ENCODE results near the gene LMF1.

Gene LMF1

DNA sequence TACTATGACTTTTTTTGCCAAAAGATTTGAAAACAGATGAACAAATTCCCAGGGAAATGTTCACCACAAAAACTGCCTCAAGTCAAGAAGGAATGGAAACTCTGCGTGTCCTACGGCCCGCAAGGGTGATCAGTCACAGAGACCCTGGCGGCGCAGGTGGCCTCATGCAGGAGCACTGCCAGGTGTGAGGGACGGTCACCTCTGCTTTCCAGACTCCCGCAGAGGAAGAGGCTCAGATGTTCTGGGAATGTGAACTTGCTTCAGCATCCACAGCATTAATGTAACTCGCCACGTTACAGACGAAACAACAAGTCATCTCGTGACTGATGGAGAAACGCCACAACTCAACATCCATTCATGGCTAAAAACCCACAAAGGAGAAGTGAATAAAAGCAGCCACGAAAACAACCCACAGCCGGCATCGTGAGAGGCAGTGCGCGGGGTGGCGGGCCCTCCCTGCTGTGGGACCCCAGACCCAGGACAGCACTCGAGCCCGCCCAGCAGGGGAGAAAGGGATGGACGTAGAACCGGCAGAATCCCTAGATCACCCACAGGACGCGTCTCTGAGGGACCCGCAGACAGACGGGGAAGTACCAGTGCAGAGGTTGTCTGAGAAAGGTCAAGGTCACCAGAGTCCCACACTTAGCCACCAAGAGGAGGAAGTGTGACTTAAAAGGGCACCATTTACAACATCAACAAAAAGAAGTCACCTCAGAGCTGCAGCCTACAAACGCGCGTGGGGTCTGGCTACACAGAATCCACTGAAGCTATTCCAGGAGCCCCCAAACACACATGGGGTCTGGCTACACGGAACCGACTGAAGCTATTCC is 93.3 kb downstream of the LMF1 start:
- no peak overlapping the region for H3K4me2 ChIP-seq (ENCODE audit: low read depth, low read length, poor library complexity, severe bottlenecking)
- H3K9ac ChIP-seq (ENCODE audit: low read length) = no peak overlapping the region

DNA sequence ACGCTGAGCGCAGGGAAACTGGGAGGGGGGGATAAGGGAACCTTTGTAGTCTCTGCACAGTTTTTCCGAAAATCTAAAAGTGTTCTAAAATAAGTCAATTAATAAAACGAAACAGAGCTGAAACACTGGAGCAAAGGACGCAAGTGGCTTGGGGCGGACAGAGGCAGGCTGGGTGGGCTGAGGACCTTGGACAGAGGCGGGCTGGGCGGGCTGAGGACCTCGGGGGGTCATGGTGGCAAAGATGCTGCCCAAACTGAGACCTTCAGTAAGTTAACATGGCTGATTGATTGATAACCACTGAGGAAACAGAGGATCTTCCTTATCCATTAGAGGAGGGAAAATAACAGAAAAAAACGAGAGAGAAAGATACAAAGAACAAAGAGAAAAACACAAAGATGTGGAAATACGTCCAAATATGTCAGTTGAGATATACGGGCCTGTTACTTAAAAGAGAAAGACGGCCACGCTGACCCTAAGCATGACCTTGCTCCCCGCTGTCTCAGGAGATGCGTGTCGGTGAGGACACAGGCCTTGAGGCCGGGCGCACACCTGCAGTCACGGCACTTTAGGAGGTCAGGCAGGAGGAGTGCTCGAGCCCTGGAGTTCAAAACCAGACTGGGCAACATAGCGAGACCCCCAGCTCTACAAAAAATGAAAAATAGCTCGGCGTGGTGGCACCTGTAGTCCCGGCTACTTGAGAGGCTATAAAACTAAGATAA is 94.1 kb downstream of the LMF1 start:
- Histone ChIP-seq H3K27me3 (ENCODE audit: low read length) (no peaks in the 10 kb centered on the region), H3K4me2 (ENCODE audit: low read depth, low read length, poor library complexity, severe bottlenecking) (no peak overlapping the region), H4K20me1 (ENCODE audit: low read depth, low read length) (no peaks in the 10 kb centered on the region)

More for the DNA sequence above, 93.3 kb downstream of the LMF1 start:
- no peak overlapping the region for H2AFZ ChIP-seq (ENCODE audit: low read depth, low read length, severe bottlenecking)
- H3K9me2 ChIP-seq (replicated peaks; ENCODE audit: insufficient read depth, low read length) = no peaks in the 10 kb centered on the region
- no peak overlapping the region for H3K4me3 ChIP-seq (ENCODE audit: insufficient read depth, low read length, poor library complexity, severe bottlenecking)
- H3K9me3 ChIP-seq (ENCODE audit: insufficient read depth, low read length) = no peaks in the 10 kb centered on the region
- no peaks in the 10 kb centered on the region for H3F3A ChIP-seq (ENCODE audit: insufficient read depth)
- H3K27ac ChIP-seq (ENCODE audit: low read depth, low read length) = no peak overlapping the region
- TF ChIP-seq, protein P1, sequence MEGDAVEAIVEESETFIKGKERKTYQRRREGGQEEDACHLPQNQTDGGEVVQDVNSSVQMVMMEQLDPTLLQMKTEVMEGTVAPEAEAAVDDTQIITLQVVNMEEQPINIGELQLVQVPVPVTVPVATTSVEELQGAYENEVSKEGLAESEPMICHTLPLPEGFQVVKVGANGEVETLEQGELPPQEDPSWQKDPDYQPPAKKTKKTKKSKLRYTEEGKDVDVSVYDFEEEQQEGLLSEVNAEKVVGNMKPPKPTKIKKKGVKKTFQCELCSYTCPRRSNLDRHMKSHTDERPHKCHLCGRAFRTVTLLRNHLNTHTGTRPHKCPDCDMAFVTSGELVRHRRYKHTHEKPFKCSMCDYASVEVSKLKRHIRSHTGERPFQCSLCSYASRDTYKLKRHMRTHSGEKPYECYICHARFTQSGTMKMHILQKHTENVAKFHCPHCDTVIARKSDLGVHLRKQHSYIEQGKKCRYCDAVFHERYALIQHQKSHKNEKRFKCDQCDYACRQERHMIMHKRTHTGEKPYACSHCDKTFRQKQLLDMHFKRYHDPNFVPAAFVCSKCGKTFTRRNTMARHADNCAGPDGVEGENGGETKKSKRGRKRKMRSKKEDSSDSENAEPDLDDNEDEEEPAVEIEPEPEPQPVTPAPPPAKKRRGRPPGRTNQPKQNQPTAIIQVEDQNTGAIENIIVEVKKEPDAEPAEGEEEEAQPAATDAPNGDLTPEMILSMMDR (IDR thresholded peaks at IDR 0.05; ENCODE audit: insufficient read depth, low read length, poor library complexity, severe bottlenecking) = no peak
- TF ChIP-seq EZH2phosphoT487 (conservative IDR thresholded peaks at IDR 0.05; ENCODE audit: low read length) = no peak
- H4K20me1 ChIP-seq (ENCODE audit: low read depth, low read length) = no peaks in the 10 kb centered on the region
- no peaks in the 10 kb centered on the region for H3K79me2 ChIP-seq (ENCODE audit: insufficient read depth, low read length)
- H3K36me3 ChIP-seq (ENCODE audit: low read length) = no peaks in the 10 kb centered on the region
- no peaks in the 10 kb centered on the region for H3K27me3 ChIP-seq (ENCODE audit: low read length)

DNA sequence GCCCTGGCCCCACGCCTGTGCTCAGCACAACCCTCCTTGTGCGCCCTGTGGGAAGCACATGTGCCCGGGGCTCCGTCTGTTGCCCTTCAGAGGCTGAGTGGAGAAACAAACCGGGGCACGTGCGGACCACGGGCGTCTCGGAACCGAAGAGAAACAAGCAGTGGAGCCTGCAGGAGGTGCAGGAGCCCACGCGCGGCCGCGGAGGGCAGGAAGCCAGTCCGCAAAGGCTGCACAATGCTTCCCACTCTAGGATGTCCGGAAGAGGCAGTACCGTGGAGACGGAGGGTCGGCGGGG is 94.8 kb downstream of the LMF1 start:
- TF ChIP-seq EZH2phosphoT487 (conservative IDR thresholded peaks at IDR 0.05; ENCODE audit: low read length) = no peak
- TF ChIP-seq, protein P1 (IDR thresholded peaks at IDR 0.05; ENCODE audit: insufficient read depth, low read length, poor library complexity, severe bottlenecking) = no peak
- Histone ChIP-seq H3K27ac (ENCODE audit: low read depth, low read length) (no peak overlapping the region), H3F3A (ENCODE audit: insufficient read depth) (no peaks in the 10 kb centered on the region), H3K9me3 (ENCODE audit: insufficient read depth, low read length) (no peaks in the 10 kb centered on the region), H3K36me3 (ENCODE audit: low read length) (no peaks in the 10 kb centered on the region), H2AFZ (ENCODE audit: low read depth, low read length, severe bottlenecking) (no peak overlapping the region), H4K20me1 (ENCODE audit: low read depth, low read length) (no peaks in the 10 kb centered on the region), H3K4me2 (ENCODE audit: low read depth, low read length, poor library complexity, severe bottlenecking) (no peak overlapping the region), H3K27me3 (ENCODE audit: low read length) (no peaks in the 10 kb centered on the region), H3K9ac (ENCODE audit: low read length) (no peak overlapping the region), H3K4me3 (ENCODE audit: insufficient read depth, low read length, poor library complexity, severe bottlenecking) (no peak overlapping the region), H3K9me2 (replicated peaks; ENCODE audit: insufficient read depth, low read length) (no peaks in the 10 kb centered on the region), H3K79me2 (ENCODE audit: insufficient read depth, low read length) (no peaks in the 10 kb centered on the region)

More for the DNA sequence above, 94.1 kb downstream of the LMF1 start:
- H3K4me3 ChIP-seq (ENCODE audit: insufficient read depth, low read length, poor library complexity, severe bottlenecking) = no peak overlapping the region
- H3K9me3 ChIP-seq (ENCODE audit: insufficient read depth, low read length) = no peaks in the 10 kb centered on the region
- H3F3A ChIP-seq (ENCODE audit: insufficient read depth) = no peaks in the 10 kb centered on the region
- no peaks in the 10 kb centered on the region for H3K79me2 ChIP-seq (ENCODE audit: insufficient read depth, low read length)
- H3K9ac ChIP-seq (ENCODE audit: low read length) = no peak overlapping the region
- H3K36me3 ChIP-seq (ENCODE audit: low read length) = no peaks in the 10 kb centered on the region
- H3K27ac ChIP-seq (ENCODE audit: low read depth, low read length) = no peak overlapping the region
- TF ChIP-seq, protein P1 (IDR thresholded peaks at IDR 0.05; ENCODE audit: insufficient read depth, low read length, poor library complexity, severe bottlenecking) = no peak
- no peak for TF ChIP-seq EZH2phosphoT487 (conservative IDR thresholded peaks at IDR 0.05; ENCODE audit: low read length)
- no peaks in the 10 kb centered on the region for H3K9me2 ChIP-seq (replicated peaks; ENCODE audit: insufficient read depth, low read length)
- H2AFZ ChIP-seq (ENCODE audit: low read depth, low read length, severe bottlenecking) = no peak overlapping the region

Data from SU-DHL-6 (cell line).